Epidermal melanocyte (primary cell): ENCODE measurements around the gene CITED4.
A peak's percentile ranks its signal among the peaks of the same experiment; 100 is the strongest.

ENCODE experiments used
- DNase-seq: peaks from one replicate; pipeline ENCODE4 v3.0.0; 2011; ENCODE audit warnings: low spot score; ENCODE audit not compliant: insufficient read length

CITED4 gene

GRCh38 chr1:40853885-40854170 is 8.3 kb downstream of the CITED4 start:
- DNase-seq: no peak

DNA sequence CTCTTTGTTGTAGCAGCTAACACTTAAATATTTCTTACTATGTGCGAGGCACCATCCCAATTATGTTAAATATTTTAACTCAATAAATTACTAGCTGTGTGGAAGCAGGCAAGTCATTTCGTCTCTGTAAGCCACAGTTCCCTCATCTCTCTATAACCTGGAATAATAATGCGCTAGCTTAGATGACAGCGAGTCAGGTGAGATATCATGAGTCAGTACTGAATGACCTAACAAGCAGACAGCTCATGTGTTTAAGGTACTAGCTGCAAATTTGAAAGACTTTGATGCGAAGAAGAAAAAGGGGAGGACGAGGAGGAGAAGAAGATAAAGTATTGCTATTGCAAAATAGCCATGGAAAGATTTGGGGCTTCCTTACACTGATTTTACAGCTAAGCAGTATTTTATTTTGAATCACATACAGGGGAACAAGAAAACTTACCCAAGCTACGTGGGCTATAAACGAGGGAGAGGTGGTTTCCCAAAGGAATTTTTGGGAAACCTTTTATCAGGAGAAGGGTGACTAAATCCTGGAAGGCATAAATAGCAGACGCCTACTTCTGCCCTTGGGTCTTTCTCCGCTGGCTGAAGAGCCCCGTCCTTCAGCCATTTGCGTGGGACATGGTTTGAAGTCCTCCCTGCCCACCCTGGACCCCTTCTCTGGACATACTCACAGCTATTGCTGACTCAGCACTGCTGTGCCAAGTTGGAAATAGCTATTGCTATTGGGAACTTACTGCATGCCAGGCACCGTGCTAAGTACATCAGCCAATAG is 8.9 kb downstream of the CITED4 start:
- no peak for DNase-seq

- DNase-seq: no peak
These were observed 10.5 kb downstream of the CITED4 start for GRCh38 chr1:40851643-40852042.

GRCh38 chr1:40849801-40850592 is 12.2 kb downstream of the CITED4 start:
- DNase-seq: peak; percentile 54

DNA sequence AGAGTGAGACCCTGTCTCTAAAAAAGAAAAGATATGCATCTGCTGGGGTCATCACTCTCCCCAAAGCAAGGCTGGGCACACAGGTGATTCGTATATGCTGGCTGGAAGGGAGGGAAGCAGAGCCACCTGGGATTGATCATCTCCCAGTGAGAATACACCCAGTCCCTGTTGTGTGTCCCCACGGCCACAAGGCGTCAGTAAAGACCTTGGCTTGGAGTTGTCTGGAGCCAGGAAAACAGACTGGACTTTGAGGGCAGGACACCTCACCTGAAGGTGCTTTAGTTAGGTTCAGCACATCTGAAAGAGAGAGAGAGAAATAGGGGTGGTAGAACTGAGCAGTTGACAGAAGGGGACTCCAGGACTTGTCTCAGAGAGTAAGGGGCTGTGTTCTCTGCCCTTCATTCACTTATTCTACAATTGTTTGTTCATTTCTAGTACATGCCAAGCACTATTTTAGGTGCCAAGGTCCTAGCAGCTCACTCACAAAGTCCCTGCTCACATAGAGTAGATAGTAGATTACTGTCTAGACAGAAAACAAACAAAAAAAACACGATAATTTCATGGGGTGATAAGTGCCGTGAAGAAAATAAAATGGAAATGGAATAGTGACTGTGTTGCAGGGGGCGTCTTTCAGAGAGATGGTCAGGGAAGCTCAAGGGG is 13.5 kb downstream of the CITED4 start:
- DNase-seq: peak; percentile 65

GRCh38 chr1:40847023-40847745 is 15.0 kb downstream of the CITED4 start:
- no peak for DNase-seq

GRCh38 chr1:40845895-40846294 is 16.3 kb downstream of the CITED4 start:
- no peak for DNase-seq

DNA sequence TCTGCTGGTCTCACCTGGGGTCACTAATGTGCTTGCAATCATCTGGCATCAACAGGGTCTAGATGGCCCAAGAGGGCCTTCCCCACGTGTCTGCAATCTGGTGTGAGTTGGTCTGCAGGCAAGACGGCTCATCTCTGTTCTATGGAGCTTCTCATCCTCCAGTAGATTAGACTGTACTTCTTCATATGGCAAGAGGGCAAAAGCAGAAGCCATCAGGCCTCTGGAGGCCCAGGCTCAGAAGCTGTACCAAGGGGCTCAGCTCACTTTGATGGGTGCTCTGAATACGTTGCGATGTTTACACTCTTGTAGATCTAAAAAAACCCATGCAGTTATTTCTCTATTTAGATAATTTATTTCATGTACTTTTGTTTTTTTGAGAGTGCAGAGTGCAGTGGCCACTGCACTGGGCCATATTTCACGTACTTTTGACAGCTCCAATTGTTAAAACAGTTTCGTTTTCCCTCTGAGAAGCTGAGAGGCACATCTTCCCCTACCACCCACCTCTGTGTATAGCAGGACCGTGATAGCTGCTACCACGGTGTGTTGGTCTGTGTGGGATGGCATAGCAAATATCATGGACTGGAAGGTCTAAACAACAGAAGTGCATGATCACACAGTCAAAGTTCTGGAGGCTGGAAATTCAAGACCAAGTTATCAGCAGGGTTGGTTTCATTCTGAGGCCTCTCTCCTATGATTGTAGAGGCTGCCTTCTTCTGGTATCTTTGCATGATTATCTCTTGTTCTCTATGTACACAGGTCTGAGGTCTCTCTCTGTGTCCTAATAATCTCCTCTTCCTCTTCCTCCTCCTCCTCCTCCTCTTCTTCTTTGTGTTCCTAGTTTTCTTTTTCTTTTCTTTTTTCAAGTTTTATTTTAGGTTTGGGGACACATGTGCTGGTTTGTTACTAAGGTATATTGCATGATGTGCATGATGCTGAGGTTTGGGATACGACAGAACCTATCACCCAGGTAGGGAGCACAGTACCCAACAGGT is 17.0 kb downstream of the CITED4 start:
- no peak for DNase-seq

DNA sequence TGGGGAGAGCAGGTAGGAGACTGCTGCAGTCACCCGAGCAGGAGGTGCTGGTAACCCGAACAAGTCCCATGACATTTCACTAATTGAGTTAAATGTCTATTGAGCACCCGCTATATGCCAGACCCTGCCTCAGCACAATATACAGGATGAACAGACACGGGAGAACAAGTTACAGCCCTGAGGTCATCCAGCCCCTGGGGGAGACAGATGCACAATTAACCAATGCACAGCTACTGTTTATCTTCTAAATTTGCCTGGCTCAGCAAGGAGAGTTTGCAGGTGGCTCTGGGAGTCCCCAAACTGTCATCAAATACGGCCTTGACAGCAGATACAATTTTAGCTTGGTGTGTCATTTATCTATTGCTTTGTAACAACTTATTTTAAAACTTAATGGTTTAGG is 18.1 kb downstream of the CITED4 start:
- DNase-seq: peak; percentile 2

DNA sequence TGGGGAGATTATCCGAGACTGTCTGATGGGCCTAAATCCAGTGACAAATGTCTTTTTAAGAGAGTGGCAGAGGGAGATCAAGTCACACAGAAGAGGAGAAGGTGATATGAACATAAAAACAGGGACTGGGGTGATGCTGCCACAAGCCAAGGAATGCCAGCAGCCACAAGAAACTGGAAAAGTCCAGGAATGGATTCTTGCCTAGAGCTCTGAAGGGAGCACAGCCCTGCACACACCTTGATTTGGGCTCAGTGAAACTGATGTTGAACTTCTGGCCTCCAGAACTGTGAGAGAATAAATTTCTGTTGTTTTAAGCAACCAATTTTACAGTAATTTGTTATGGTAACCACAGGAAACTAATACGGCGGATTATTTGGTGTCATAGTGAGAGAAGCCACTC is 19.5 kb downstream of the CITED4 start:
- DNase-seq: peak; percentile 9

- DNase-seq: no peak
These were observed 20.0 kb downstream of the CITED4 start for GRCh38 chr1:40842207-40842606.

- peak; percentile 15 for DNase-seq
These were observed 20.6 kb downstream of the CITED4 start for GRCh38 chr1:40841602-40842001.

DNA sequence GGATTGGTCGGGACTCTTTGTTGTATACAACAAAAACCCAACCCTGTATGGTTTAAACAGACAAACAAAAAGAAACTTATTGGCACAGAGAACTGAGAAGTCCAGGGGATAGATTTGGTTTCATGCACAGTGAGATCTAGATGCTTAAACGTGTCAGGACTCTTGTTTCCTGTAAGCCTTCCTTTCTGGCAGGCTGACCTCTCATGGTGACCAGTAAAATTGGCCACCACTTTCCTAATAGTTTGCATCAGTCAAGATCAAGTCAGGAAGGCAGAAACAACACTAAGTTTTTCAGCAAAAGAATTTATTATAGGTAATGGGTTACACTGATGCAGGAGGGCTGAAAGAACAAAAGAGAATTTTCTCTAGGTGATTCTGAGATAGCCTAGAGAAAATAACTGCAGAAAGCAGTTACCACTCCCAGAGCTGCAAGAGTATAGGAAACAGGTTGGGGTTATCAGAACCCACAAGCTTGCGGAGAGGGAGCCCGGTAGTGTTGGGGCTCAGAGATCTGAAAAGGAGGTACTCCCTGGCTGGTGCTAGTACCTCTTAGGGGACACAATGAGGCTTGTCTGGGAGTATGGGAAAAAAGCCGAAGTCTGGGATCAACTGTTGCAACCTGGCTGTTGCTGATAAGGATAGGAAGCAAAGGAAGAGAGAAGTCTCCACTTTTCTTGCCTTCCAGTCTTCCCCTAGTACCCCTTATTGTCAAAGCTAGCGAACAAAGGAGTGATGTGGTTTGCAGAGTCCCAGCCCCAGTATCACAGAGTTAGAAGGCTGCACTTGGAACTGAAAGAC is 21.4 kb downstream of the CITED4 start:
- no peak for DNase-seq

DNA sequence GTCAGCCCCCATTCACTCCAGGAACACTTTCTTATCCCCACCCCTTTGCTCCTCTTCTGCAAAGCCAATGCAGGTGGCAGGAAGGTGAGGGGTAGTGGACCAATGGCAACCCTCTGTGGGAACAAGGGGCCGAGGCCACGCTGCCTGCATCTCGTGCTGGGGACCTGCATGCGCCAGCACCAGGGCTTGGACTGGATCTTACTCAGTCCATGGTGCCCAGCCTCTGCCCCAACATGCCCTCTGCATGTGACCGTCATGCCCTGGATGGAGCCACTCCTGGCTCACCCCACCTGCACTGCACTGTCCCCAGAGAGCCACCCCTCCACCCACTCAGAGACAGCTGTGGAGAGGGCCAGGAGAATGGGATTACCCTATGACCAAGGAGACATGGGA is 22.2 kb downstream of the CITED4 start:
- no peak for DNase-seq

- no peak for DNase-seq
These were observed 22.9 kb downstream of the CITED4 start for GRCh38 chr1:40838980-40839942.

DNA sequence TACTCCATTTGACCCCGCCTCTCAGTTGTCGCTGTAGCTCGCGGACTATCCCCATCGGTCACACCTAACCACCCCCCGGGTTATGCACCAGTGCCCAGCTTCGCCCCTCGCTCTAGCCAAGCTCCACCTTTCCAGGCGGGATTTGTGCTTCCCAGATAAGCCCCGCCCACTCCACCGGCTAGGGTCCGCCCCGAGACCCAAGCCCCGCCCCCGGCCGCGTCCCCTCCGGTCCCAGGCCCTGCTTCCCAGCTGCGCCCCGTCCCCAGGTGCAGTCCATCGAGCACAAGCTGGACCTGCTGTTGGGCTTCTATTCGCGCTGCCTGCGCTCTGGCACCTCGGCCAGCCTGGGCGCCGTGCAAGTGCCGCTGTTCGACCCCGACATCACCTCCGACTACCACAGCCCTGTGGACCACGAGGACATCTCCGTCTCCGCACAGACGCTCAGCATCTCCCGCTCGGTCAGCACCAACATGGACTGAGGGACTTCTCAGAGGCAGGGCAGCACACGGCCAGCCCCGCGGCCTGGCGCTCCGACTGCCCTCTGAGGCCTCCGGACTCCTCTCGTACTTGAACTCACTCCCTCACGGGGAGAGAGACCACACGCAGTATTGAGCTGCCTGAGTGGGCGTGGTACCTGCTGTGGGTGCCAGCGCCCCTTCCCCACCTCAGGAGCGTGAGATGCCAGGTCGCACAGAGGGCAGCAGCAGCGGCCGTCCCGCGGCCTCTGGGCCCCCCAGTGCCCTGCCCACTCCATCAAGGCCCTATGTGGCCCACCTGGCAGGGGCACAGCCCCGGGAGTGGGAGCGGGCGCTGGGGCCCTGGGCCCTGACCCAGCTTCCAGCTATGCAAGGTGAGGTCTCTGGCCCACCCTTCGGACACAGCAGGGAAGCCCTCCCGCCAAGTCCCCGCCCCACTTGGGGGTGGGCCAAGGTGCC is 23.9 kb downstream of the CITED4 start:
- DNase-seq: no peak

- DNase-seq: no peak
These were observed 24.6 kb downstream of the CITED4 start for GRCh38 chr1:40837601-40838000.

GRCh38 chr1:40836283-40836682 is 25.9 kb downstream of the CITED4 start:
- no peak for DNase-seq
